HepG2 (cell line): Measurements from ENCODE around the gene NFE2L2. TPM values are rescaled to one million over a fixed set of nuclear protein-coding genes. Genes with fewer than 3 reads are reported as not detected.

Experiments
- EP300 ChIP-seq, 3 experiments: sonication (generic) in 1 of 3; formaldehyde crosslinking in 1 of 3; IDR thresholded peaks; 2 replicates each; pipeline versions ENCODE4 v1.5.1 to v1.6.1; 2011 to 2020; ENCODE audit warnings: low read depth in 2 of 3, low read length in 2 of 3, borderline replicate concordance in 1 of 3, improper control_type of control experiment in 1 of 3, mild to moderate bottlenecking in 1 of 3, missing genetic modification reagents in 1 of 3, moderate library complexity in 1 of 3
- FOXM1 ChIP-seq: sonication (generic); formaldehyde crosslinking; IDR thresholded peaks from 2 replicates; pipeline ENCODE4 v1.5.0; 2020; ENCODE audit warnings: missing genetic modification reagents
- FOXO1 ChIP-seq: sonication (generic); formaldehyde crosslinking; IDR thresholded peaks from 2 replicates; pipeline ENCODE4 v1.4.0; 2020; ENCODE audit warnings: missing genetic modification reagents
- KLF12 ChIP-seq: sonication (generic); formaldehyde crosslinking; IDR thresholded peaks from 2 replicates; pipeline ENCODE4 v1.4.0; 2020; ENCODE audit warnings: missing genetic modification reagents, borderline replicate concordance
- NFE2 ChIP-seq: sonication (generic); formaldehyde crosslinking; IDR thresholded peaks from 2 replicates; pipeline ENCODE4 v1.4.0; 2020; ENCODE audit warnings: missing genetic modification reagents
- NFE2L1 ChIP-seq: sonication (generic); formaldehyde crosslinking; IDR thresholded peaks from 2 replicates; pipeline ENCODE4 v1.4.0; 2020; ENCODE audit warnings: missing genetic modification reagents, mild to moderate bottlenecking, borderline replicate concordance
- NFKB2 ChIP-seq: sonication (generic); formaldehyde crosslinking; IDR thresholded peaks from 2 replicates; pipeline ENCODE4 v1.4.0; 2020; ENCODE audit warnings: missing genetic modification reagents, borderline replicate concordance
- PRPF4 ChIP-seq: fragments of 200-400 bp; formaldehyde crosslinking; IDR thresholded peaks from 2 replicates; pipeline ENCODE4 v1.6.1; 2016; ENCODE audit warnings: low read length, low read depth; ENCODE audit not compliant: poor library complexity, severe bottlenecking
- RBM22 ChIP-seq: fragments of 200-400 bp; formaldehyde crosslinking; optimal IDR thresholded peaks from 2 replicates; pipeline ENCODE3; 2017; ENCODE audit warnings: mild to moderate bottlenecking, low read length, moderate library complexity
- TP53 ChIP-seq: sonication (generic); formaldehyde crosslinking; conservative IDR thresholded peaks from 2 replicates; pipeline ENCODE4 v1.4.0; 2020; ENCODE audit warnings: missing genetic modification reagents
- ZNF460 ChIP-seq: sonication (generic); formaldehyde crosslinking; IDR thresholded peaks from 2 replicates; pipeline ENCODE4 v1.5.1; 2020; ENCODE audit warnings: missing genetic modification reagents, mild to moderate bottlenecking, borderline replicate concordance
- ZNF607 ChIP-seq: sonication (generic); formaldehyde crosslinking; IDR thresholded peaks from 2 replicates; pipeline ENCODE4 v1.5.1; 2020; ENCODE audit warnings: missing genetic modification reagents, mild to moderate bottlenecking, borderline replicate concordance
- polyA plus RNA-seq, 8 experiments: library from polyadenylated mRNA; depleted of rRNA in 3 of 8; stranded (reverse) in 7 of 8; unstranded in 1 of 8; fragments of >200 nt; fragmentation: Illumina TruSeq in 4 of 8; extraction: Trizol in 4 of 8; gene quantifications; 2 replicates each; pipeline versions ENCODE4 v1.2.1 to v1.2.3, GENCODE V29; 2011 to 2016; ENCODE audit warnings: low read depth in 4 of 8, missing spikeins in 1 of 8, mixed read lengths in 1 of 8; ENCODE audit not compliant: insufficient read depth in 1 of 8
- total RNA-seq, 5 experiments: library from RNA; depleted of rRNA; stranded (reverse); fragments of >200 nt; fragmentation: Illumina TruSeq; extraction: Trizol; gene quantifications; 2 replicates each; pipeline ENCODE4 v1.2.3, GENCODE V29; 2016; ENCODE audit warnings: low read depth in 1 of 5
- TF ChIP-seq, protein P1 (sequence below): IDR thresholded peaks from 2 replicates; pipeline ENCODE4 v1.6.1; 2016; ENCODE audit warnings: missing compliant biosample characterization, missing genetic modification reagents, borderline replicate concordance
- TF ChIP-seq, protein P2 (sequence below): sonication (generic); formaldehyde crosslinking; IDR thresholded peaks from 2 replicates; pipeline ENCODE4 v1.4.0; 2020; ENCODE audit warnings: missing genetic modification reagents
- TF ChIP-seq, protein P3 (sequence below): IDR thresholded peaks from 2 replicates; pipeline ENCODE4 v1.6.1; 2018; ENCODE audit warnings: missing genetic modification reagents, mild to moderate bottlenecking, missing compliant biosample characterization
- TF ChIP-seq, protein P4 (sequence below): sonication (generic); formaldehyde crosslinking; conservative IDR thresholded peaks from 2 replicates; pipeline ENCODE4 v1.4.0; 2020; ENCODE audit warnings: missing genetic modification reagents

NFE2L2 gene
- total and polyA plus RNA-seq, 2 of the 13 experiments (the other 11 are each of a cell fraction or from before 2014, with no cell fraction given): 84.6 to 215 TPM

DNA sequence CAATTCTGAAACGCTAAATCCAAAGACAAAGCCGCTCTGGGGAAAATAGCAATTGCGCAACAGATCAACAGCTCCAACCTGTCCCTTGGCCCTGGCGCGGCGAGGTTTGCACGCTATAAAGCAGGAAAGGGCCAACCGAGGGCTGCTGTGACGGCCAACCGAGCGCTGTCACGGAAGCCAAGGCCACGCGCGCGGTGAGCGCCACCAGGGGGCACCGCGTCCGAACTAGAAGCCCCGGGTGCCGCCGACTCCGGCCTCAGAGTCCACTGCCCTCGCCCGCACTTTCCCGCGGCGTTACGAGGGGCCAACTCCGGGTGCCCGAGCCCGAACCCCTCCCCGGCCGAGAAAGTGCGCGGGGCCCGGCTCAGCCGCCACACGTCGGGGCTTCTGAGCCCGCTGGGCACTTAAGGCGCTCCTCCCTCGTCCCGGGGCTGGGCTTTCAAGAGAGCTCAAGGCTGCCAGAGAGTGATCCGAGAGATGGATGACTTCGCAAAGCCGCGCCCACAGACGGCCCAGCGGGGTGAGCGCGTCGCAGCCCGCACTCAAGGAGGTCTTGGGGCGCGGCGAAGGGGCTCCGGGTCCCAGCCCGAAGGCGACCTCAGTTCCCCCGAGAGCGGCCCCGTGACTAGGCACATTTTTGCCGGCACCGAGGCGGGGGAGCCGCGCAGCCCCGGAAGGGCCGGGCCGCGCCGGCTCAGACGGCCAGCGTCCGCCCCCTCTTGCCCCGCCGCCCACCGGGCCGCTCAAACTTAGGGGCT, 897 bp downstream of the NFE2L2 start (continued):
- peak; percentile 20; the same call in 1 of the 2 replicates for TF ChIP-seq NFE2L1
- TF ChIP-seq FOXO1 (CRISPR knock-in tag): peak; percentile 94
- TF ChIP-seq, protein P1, sequence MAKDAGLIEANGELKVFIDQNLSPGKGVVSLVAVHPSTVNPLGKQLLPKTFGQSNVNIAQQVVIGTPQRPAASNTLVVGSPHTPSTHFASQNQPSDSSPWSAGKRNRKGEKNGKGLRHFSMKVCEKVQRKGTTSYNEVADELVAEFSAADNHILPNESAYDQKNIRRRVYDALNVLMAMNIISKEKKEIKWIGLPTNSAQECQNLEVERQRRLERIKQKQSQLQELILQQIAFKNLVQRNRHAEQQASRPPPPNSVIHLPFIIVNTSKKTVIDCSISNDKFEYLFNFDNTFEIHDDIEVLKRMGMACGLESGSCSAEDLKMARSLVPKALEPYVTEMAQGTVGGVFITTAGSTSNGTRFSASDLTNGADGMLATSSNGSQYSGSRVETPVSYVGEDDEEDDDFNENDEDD (CRISPR knock-in tag): peak; percentile 89
- TF ChIP-seq EP300 (IDR thresholded peaks at IDR 0.05; ENCODE audit: low read depth in 2 of 2, low read length in 2 of 2): peak; percentile 92 to 99
- TF ChIP-seq EP300 (CRISPR knock-in tag; IDR thresholded peaks at IDR 0.05; ENCODE audit: borderline replicate concordance): peak; percentile 87
- peak; percentile 68; the same call in 1 of the 2 replicates for TF ChIP-seq NFE2 (CRISPR knock-in tag)
- TF ChIP-seq ZNF607 (CRISPR knock-in tag): peak; percentile 70
- peak; percentile 87; the same call in 1 of the 2 replicates for TF ChIP-seq NFKB2 (CRISPR knock-in tag)
- TF ChIP-seq, protein P2, sequence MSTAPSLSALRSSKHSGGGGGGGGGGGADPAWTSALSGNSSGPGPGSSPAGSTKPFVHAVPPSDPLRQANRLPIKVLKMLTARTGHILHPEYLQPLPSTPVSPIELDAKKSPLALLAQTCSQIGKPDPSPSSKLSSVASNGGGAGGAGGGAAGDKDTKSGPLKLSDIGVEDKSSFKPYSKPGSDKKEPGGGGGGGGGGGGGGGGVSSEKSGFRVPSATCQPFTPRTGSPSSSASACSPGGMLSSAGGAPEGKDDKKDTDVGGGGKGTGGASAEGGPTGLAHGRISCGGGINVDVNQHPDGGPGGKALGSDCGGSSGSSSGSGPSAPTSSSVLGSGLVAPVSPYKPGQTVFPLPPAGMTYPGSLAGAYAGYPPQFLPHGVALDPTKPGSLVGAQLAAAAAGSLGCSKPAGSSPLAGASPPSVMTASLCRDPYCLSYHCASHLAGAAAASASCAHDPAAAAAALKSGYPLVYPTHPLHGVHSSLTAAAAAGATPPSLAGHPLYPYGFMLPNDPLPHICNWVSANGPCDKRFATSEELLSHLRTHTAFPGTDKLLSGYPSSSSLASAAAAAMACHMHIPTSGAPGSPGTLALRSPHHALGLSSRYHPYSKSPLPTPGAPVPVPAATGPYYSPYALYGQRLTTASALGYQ (CRISPR knock-in tag): peak; percentile 94
- TF ChIP-seq, protein P3, sequence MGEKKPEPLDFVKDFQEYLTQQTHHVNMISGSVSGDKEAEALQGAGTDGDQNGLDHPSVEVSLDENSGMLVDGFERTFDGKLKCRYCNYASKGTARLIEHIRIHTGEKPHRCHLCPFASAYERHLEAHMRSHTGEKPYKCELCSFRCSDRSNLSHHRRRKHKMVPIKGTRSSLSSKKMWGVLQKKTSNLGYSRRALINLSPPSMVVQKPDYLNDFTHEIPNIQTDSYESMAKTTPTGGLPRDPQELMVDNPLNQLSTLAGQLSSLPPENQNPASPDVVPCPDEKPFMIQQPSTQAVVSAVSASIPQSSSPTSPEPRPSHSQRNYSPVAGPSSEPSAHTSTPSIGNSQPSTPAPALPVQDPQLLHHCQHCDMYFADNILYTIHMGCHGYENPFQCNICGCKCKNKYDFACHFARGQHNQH (CRISPR knock-in tag): peak; percentile 97
- peak; percentile 73 for TF ChIP-seq PRPF4
- peak; percentile 97 for TF ChIP-seq RBM22
- TF ChIP-seq, protein P4, sequence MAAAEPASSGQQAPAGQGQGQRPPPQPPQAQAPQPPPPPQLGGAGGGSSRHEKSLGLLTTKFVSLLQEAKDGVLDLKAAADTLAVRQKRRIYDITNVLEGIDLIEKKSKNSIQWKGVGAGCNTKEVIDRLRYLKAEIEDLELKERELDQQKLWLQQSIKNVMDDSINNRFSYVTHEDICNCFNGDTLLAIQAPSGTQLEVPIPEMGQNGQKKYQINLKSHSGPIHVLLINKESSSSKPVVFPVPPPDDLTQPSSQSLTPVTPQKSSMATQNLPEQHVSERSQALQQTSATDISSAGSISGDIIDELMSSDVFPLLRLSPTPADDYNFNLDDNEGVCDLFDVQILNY (CRISPR knock-in tag): peak; percentile 57; the same call in 1 of the 2 replicates
- peak; percentile 50; the same call in 1 of the 2 replicates for TF ChIP-seq KLF12 (CRISPR knock-in tag)
- no peak for TF ChIP-seq FOXM1 (CRISPR knock-in tag)
- no peak; the same call in 1 of the 2 replicates for TF ChIP-seq TP53 (CRISPR knock-in tag)
- TF ChIP-seq ZNF460 (CRISPR knock-in tag): peak; percentile 75; the same call in 1 of the 2 replicates
